GM18858 (cell line): ENCODE data around the gene EGF.
"Not testable (repeated sequence)": the region's sequence is repeated elsewhere in the genome, so short reads cannot be mapped to it uniquely, and the experiment has no call there.

ENCODE experiments used
- ATAC-seq: cut with Tn5 transposase; IDR thresholded peaks from one replicate; pipeline ENCODE4 v1.9.1; 2021; ENCODE audit not compliant: unreplicated experiment

The EGF gene

GRCh38 chr4:109912706-109913595 is at the start of gene EGF:
TSS of gene EGF (plus strand) at chr4:109912883. CDS start at chr4:109913336, 453 bp downstream.
- ATAC-seq, result no peak

- ATAC-seq, result no peak
Observed at GRCh38 chr4:109864134-109864533, 48.5 kb upstream of the EGF start.

GRCh38 chr4:109870061-109870460 is 42.6 kb upstream of the EGF start:
- ATAC-seq, result no peak

- no peak for ATAC-seq
Observed at GRCh38 chr4:109872065-109872464, 40.6 kb upstream of the EGF start.

- ATAC-seq, result no peak
Observed at GRCh38 chr4:109872950-109873656, 39.6 kb upstream of the EGF start.

- no peak for ATAC-seq
Observed at GRCh38 chr4:109873791-109874514, 38.7 kb upstream of the EGF start.

GRCh38 chr4:109875106-109875505 is 37.6 kb upstream of the EGF start:
- ATAC-seq, result no peak

GRCh38 chr4:109875553-109875952 is 37.1 kb upstream of the EGF start:
- ATAC-seq, result not testable (repeated sequence)

GRCh38 chr4:109876634-109877265 is 35.9 kb upstream of the EGF start:
- no peak for ATAC-seq

GRCh38 chr4:109877400-109877799 is 35.3 kb upstream of the EGF start:
- peak; percentile 92 for ATAC-seq

- no peak for ATAC-seq
Observed at GRCh38 chr4:109878355-109878754, 34.3 kb upstream of the EGF start.

- no peak for ATAC-seq
Observed at GRCh38 chr4:109879081-109879480, 33.6 kb upstream of the EGF start.

GRCh38 chr4:109879636-109880314 is 32.9 kb upstream of the EGF start:
- ATAC-seq, result no peak

- no peak for ATAC-seq
Observed at GRCh38 chr4:109886303-109886702, 26.4 kb upstream of the EGF start.

- ATAC-seq, result no peak
Observed at GRCh38 chr4:109887071-109887470, 25.6 kb upstream of the EGF start.

GRCh38 chr4:109890076-109890475 is 22.6 kb upstream of the EGF start:
- no peak for ATAC-seq

GRCh38 chr4:109902559-109903251 is 10.0 kb upstream of the EGF start:
- no peak for ATAC-seq

GRCh38 chr4:109908731-109909130 is 4.0 kb upstream of the EGF start:
- no peak for ATAC-seq

GRCh38 chr4:109910256-109910655 is 2.4 kb upstream of the EGF start:
- ATAC-seq, result no peak
